ENCODE data around the gene TMEM203.

GRCh38 chr9:137232101-137232500 lies 26.7 kb upstream of the TMEM203 start:
- TF ChIP-seq, protein P1, sequence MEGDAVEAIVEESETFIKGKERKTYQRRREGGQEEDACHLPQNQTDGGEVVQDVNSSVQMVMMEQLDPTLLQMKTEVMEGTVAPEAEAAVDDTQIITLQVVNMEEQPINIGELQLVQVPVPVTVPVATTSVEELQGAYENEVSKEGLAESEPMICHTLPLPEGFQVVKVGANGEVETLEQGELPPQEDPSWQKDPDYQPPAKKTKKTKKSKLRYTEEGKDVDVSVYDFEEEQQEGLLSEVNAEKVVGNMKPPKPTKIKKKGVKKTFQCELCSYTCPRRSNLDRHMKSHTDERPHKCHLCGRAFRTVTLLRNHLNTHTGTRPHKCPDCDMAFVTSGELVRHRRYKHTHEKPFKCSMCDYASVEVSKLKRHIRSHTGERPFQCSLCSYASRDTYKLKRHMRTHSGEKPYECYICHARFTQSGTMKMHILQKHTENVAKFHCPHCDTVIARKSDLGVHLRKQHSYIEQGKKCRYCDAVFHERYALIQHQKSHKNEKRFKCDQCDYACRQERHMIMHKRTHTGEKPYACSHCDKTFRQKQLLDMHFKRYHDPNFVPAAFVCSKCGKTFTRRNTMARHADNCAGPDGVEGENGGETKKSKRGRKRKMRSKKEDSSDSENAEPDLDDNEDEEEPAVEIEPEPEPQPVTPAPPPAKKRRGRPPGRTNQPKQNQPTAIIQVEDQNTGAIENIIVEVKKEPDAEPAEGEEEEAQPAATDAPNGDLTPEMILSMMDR (IDR thresholded peaks at IDR 0.05): no peak
- TF ChIP-seq EP300 (IDR thresholded peaks at IDR 0.05): no peak

Data from ovary (tissue), 3 donors.